DMS153 (cell line): ENCODE measurements around the gene POLN.

Experiments used
- DNase-seq: peaks from one replicate; lab custom pipeline; 2025; lab: John Stamatoyannopoulos, UW

Gene POLN

GRCh38 chr4:2069986-2070385 lies 171.9 kb downstream of the POLN start:
- no peak for DNase-seq

GRCh38 chr4:2069161-2069971 lies 172.6 kb downstream of the POLN start:
- DNase-seq, result no peak

- DNase-seq, result no peak
Measured at GRCh38 chr4:2068566-2068965, 173.4 kb downstream of the POLN start.

- no peak for DNase-seq
Measured at GRCh38 chr4:2068198-2068470, 173.8 kb downstream of the POLN start.

- no peak for DNase-seq
Measured at GRCh38 chr4:2067446-2068197, 174.3 kb downstream of the POLN start.

GRCh38 chr4:2066571-2067445 lies 175.1 kb downstream of the POLN start:
- DNase-seq, result no peak

GRCh38 chr4:2066011-2066551 lies 175.8 kb downstream of the POLN start:
- no peak for DNase-seq

- DNase-seq, result no peak
Measured at GRCh38 chr4:2065106-2065930, 176.6 kb downstream of the POLN start.

- DNase-seq, result no peak
Measured at GRCh38 chr4:2064276-2064991, 177.5 kb downstream of the POLN start.

- DNase-seq, result no peak
Measured at GRCh38 chr4:2063557-2064275, 178.2 kb downstream of the POLN start.

- no peak for DNase-seq
Measured at GRCh38 chr4:2062808-2063524, 179.0 kb downstream of the POLN start.

GRCh38 chr4:2062168-2062807 lies 179.6 kb downstream of the POLN start:
- DNase-seq, result no peak

GRCh38 chr4:2061186-2062131 lies 180.5 kb downstream of the POLN start:
- no peak for DNase-seq

GRCh38 chr4:2060611-2061185 lies 181.2 kb downstream of the POLN start:
- no peak for DNase-seq

GRCh38 chr4:2059726-2060602 lies 182.0 kb downstream of the POLN start:
- DNase-seq, result no peak

GRCh38 chr4:2059046-2059725 lies 182.7 kb downstream of the POLN start, which contains the start of gene NAT8L:
Gene NAT8L (plus strand): TSS chr4:2059327. CDS start chr4:2059512, 185 bp downstream.
- no peak for DNase-seq
